HEK293 (cell line): ENCODE results near the gene CDK5R1.

Experiments used
- ZNF10 ChIP-seq: fragments of 450-650 bp; formaldehyde crosslinking; IDR thresholded peaks from 2 replicates; pipeline ENCODE4 v1.5.1; 2017; ENCODE audit warnings: missing biosample characterization, missing genetic modification characterization
- ZNF548 ChIP-seq: fragments of 450-650 bp; formaldehyde crosslinking; IDR thresholded peaks from 2 replicates; pipeline ENCODE4 v1.5.1; 2016; ENCODE audit warnings: missing biosample characterization, missing genetic modification characterization
- TF ChIP-seq, protein P1 (sequence below): fragments of 450-650 bp; formaldehyde crosslinking; IDR thresholded peaks from 2 replicates; pipeline ENCODE4 v1.5.1; 2016; ENCODE audit warnings: missing biosample characterization, missing genetic modification characterization

- TF ChIP-seq, protein P1, sequence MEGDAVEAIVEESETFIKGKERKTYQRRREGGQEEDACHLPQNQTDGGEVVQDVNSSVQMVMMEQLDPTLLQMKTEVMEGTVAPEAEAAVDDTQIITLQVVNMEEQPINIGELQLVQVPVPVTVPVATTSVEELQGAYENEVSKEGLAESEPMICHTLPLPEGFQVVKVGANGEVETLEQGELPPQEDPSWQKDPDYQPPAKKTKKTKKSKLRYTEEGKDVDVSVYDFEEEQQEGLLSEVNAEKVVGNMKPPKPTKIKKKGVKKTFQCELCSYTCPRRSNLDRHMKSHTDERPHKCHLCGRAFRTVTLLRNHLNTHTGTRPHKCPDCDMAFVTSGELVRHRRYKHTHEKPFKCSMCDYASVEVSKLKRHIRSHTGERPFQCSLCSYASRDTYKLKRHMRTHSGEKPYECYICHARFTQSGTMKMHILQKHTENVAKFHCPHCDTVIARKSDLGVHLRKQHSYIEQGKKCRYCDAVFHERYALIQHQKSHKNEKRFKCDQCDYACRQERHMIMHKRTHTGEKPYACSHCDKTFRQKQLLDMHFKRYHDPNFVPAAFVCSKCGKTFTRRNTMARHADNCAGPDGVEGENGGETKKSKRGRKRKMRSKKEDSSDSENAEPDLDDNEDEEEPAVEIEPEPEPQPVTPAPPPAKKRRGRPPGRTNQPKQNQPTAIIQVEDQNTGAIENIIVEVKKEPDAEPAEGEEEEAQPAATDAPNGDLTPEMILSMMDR (tag by site-specific recombination) = no peak
- TF ChIP-seq ZNF548 = no peak
- no peak for TF ChIP-seq ZNF10 (tag by site-specific recombination)
Observed at GRCh38 chr17:32484041-32484461, 2.7 kb upstream of the CDK5R1 start.
